AG04450 (cell line): ENCODE measurements around the gene EEF1A2. TPM values are rescaled to one million over a fixed set of nuclear protein-coding genes. Genes with fewer than 3 reads are reported as not detected.

Experiments used
- CTCF ChIA-PET: fragments of 300-600, 350-600 bp; formaldehyde crosslinking; extraction: SDS; loops from one replicate; lab custom pipeline; 2022; ENCODE audit warnings: antibody characterized with exemption, inconsistent platforms; lab: Charles Lee
- POLR2A ChIA-PET: fragments of 350-600 bp; formaldehyde crosslinking; extraction: SDS; loops from one replicate; lab custom pipeline; 2021; ENCODE audit warnings: antibody characterized with exemption, inconsistent platforms; lab: Yijun Ruan, JAX
- DNase-seq: peaks from one replicate; pipeline ENCODE4 v3.0.0-alpha.2; 2011; ENCODE audit warnings: low read depth, low spot score
- H3K27ac ChIP-seq: one replicate; pipeline ENCODE4 v1.5.1; 2012; ENCODE audit warnings: low read depth, low read length, control low read depth
- H3K27me3 ChIP-seq: one replicate; pipeline ENCODE4 v1.6.0; 2012; ENCODE audit warnings: low read length; ENCODE audit not compliant: control insufficient read depth, insufficient read depth
- H3K4me3 ChIP-seq: 2 replicates; pipeline ENCODE4 v1.5.1; 2011; ENCODE audit warnings: mild to moderate bottlenecking, low read depth, low read length, control low read depth
- H3K9me3 ChIP-seq: 2 replicates; pipeline ENCODE4 v1.5.1; 2012; ENCODE audit warnings: low read length; ENCODE audit not compliant: control insufficient read depth, insufficient read depth
- polyA plus RNA-seq: library from polyadenylated mRNA; depleted of rRNA; stranded (reverse); fragments of >200 nt; gene quantifications from 2 replicates; pipeline ENCODE4 v1.2.3, GENCODE V29; 2011
- TF ChIP-seq, protein P1 (sequence below): IDR thresholded peaks from 2 replicates; pipeline ENCODE4 v1.5.1; 2011; ENCODE audit warnings: low read depth, low read length, control low read depth, inconsistent platforms

EEF1A2 gene
- polyA plus RNA-seq, 1 experiment: 0.94 TPM

- CTCF ChIA-PET: no interaction called here
- TF ChIP-seq, protein P1, sequence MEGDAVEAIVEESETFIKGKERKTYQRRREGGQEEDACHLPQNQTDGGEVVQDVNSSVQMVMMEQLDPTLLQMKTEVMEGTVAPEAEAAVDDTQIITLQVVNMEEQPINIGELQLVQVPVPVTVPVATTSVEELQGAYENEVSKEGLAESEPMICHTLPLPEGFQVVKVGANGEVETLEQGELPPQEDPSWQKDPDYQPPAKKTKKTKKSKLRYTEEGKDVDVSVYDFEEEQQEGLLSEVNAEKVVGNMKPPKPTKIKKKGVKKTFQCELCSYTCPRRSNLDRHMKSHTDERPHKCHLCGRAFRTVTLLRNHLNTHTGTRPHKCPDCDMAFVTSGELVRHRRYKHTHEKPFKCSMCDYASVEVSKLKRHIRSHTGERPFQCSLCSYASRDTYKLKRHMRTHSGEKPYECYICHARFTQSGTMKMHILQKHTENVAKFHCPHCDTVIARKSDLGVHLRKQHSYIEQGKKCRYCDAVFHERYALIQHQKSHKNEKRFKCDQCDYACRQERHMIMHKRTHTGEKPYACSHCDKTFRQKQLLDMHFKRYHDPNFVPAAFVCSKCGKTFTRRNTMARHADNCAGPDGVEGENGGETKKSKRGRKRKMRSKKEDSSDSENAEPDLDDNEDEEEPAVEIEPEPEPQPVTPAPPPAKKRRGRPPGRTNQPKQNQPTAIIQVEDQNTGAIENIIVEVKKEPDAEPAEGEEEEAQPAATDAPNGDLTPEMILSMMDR: no peak
- peaks cover 6% of the 10 kb centered on the region for H3K27me3 ChIP-seq
- POLR2A ChIA-PET: interaction anchor here (1.4 kb wide), 1 partner anchor 13 kb away, joined by 5 read pairs; no protein-coding TSS in a partner anchor
- H3K9me3 ChIP-seq: no peaks in the 10 kb centered on the region; the same call in 1 of the 2 replicates
- H3K4me3 ChIP-seq: no peak overlapping the region
- no peak for DNase-seq
- H3K27ac ChIP-seq: no peak overlapping the region
Observed at GRCh38 chr20:63533871-63534393, 35.0 kb upstream of the EEF1A2 start.

- CTCF ChIA-PET: no interaction called here
- POLR2A ChIA-PET: interaction anchor here (0.9 kb wide), 1 partner anchor 12 kb away, joined by 6 read pairs; no protein-coding TSS in a partner anchor
- DNase-seq: no peak
Observed at GRCh38 chr20:63533388-63533787, 34.5 kb upstream of the EEF1A2 start.

DNA sequence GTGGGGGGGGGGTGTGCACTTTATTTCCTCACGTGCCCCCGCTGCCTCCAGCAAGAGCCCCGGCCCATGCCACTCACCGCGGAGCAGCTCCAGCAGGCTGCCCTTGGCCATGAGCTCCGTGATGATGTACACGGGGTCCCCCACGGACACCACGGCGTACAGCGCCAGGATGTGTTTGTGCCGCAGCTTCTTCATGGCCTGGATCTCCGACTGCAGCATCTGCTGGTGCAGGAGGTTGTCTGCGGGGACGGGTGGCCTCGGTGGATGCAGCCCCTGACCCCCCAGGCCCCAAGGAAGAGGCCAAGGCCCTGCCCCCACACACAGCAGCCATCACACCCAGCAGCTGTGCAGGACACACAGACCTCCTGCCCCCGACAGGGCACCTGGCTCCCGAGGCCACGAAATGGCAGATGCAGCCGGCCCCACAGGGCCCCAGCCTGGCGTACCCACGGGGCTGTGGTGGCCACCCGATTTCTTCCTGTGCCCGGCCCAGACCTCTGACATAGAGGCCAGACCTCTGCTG lies 33.6 kb upstream of the EEF1A2 start:
- TF ChIP-seq, protein P1: no peak
- Histone ChIP-seq H3K4me3 (no peak overlapping the region), H3K27me3 (peaks cover 6% of the 10 kb centered on the region), H3K9me3 (no peaks in the 10 kb centered on the region; the same call in 1 of the 2 replicates), H3K27ac (no peak overlapping the region)
- no peak for DNase-seq
- CTCF ChIA-PET: no interaction called here
- POLR2A ChIA-PET: interaction anchor here (0.9 kb wide), 1 partner anchor 11 kb away, joined by 6 read pairs; no protein-coding TSS in a partner anchor

More at GRCh38 chr20:63533388-63533787, 34.5 kb upstream of the EEF1A2 start:
- TF ChIP-seq, protein P1: no peak
- H3K27ac ChIP-seq: no peak overlapping the region
- peaks cover 6% of the 10 kb centered on the region for H3K27me3 ChIP-seq
- H3K4me3 ChIP-seq: no peak overlapping the region
- no peaks in the 10 kb centered on the region; the same call in 1 of the 2 replicates for H3K9me3 ChIP-seq

- Histone ChIP-seq H3K4me3 (no peak overlapping the region), H3K27me3 (peaks cover 6% of the 10 kb centered on the region), H3K9me3 (no peaks in the 10 kb centered on the region; the same call in 1 of the 2 replicates), H3K27ac (no peak overlapping the region)
- CTCF ChIA-PET: no interaction called here
- TF ChIP-seq, protein P1: no peak
- no peak for DNase-seq
- POLR2A ChIA-PET: interaction anchor here (3.1 kb wide), 1 partner anchor 11 kb away, joined by 18 read pairs; the partner anchor contains the start of gene PPDPF
Observed at GRCh38 chr20:63531686-63532448, 33.0 kb upstream of the EEF1A2 start.

- Histone ChIP-seq H3K27me3 (peaks cover 6% of the 10 kb centered on the region), H3K4me3 (no peak overlapping the region), H3K27ac (no peak overlapping the region), H3K9me3 (no peaks in the 10 kb centered on the region; the same call in 1 of the 2 replicates)
- TF ChIP-seq, protein P1: no peak
- POLR2A ChIA-PET: interaction anchor here (3.1 kb wide), 1 partner anchor 10 kb away, joined by 18 read pairs; the partner anchor contains the start of gene PPDPF
- DNase-seq: no peak
- CTCF ChIA-PET: interaction anchor here (0.6 kb wide), 1 partner anchor 746 kb away, joined by 3 read pairs; no protein-coding TSS in a partner anchor
Observed at GRCh38 chr20:63530788-63531160, 31.9 kb upstream of the EEF1A2 start.
